ENCODE measurements around the gene MYO3B. TPM values are rescaled to one million over a fixed set of nuclear protein-coding genes. Genes with fewer than 3 reads are reported as not detected.

MYO3B gene
- total RNA-seq, 4 donors from 2014 or later = 0.09 to 9.1 TPM; not detected in 2

- intact Hi-C loops (cut with DNase I; ENCODE audit: low total_unique reads) = no loop called here
- Histone ChIP-seq H3K27me3 (no peaks in the 10 kb centered on the region), H3K27ac (peak overlapping the region; percentile 81 to 86)
Observed at GRCh38 chr2:170500770-170501169, 322.8 kb downstream of the MYO3B start.

DNA sequence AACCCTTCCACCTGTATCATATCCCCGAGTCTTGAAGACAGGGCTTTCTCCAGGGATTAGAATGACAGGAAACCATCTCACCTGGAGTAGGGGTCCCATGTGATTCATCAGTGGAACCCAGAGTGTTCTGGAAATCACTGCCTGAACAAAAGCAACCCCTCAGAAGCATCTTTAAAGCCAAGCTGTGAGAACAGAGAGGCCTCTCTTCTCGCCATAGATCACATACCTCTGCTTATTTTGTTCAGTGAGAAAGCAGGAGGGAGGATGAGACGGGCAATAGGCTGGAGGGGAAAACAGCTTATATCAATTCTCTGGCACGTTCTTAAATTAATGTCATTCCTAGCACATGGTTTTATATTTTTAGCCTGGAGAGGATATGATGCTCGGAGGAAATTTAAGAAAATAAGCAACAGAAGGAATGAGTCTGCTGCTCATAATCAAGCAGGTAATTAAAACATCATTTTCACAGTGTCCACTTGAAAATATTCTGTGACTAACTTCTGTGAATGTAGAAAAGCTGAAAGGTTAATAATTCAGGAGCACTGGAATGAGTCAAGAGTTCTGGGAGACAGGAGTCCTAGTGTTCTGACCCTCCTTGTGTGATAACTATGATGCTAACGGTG is 323.6 kb downstream of the MYO3B start:
- peak overlapping the region; percentile 81 to 86 for H3K27ac ChIP-seq
- no peaks in the 10 kb centered on the region for H3K27me3 ChIP-seq
- DNase-seq = no peak
- no peaks in the 10 kb centered on the region for H3K36me3 ChIP-seq
- intact Hi-C loops (cut with DNase I; ENCODE audit: low total_unique reads) = no loop called here
- no peak overlapping the region for H3K4me3 ChIP-seq
- H3K9me3 ChIP-seq = no peaks in the 10 kb centered on the region
- peaks cover 3 to 5% of the 10 kb centered on the region in 2 donors for H3K4me1 ChIP-seq
- TF ChIP-seq CTCF (IDR thresholded peaks at IDR 0.05) (no peak), POLR2A (IDR thresholded peaks at IDR 0.05) (no peak)

More at GRCh38 chr2:170500770-170501169, 322.8 kb downstream of the MYO3B start:
- no peak for TF ChIP-seq POLR2A (IDR thresholded peaks at IDR 0.05)
- no peak for TF ChIP-seq CTCF (IDR thresholded peaks at IDR 0.05)
- peak in 1 of 2 donors; percentile 71 for DNase-seq
- Histone ChIP-seq H3K4me1 (no peaks in the 10 kb centered on the region), H3K36me3 (no peaks in the 10 kb centered on the region), H3K4me3 (no peak overlapping the region), H3K9me3 (no peaks in the 10 kb centered on the region)

DNA sequence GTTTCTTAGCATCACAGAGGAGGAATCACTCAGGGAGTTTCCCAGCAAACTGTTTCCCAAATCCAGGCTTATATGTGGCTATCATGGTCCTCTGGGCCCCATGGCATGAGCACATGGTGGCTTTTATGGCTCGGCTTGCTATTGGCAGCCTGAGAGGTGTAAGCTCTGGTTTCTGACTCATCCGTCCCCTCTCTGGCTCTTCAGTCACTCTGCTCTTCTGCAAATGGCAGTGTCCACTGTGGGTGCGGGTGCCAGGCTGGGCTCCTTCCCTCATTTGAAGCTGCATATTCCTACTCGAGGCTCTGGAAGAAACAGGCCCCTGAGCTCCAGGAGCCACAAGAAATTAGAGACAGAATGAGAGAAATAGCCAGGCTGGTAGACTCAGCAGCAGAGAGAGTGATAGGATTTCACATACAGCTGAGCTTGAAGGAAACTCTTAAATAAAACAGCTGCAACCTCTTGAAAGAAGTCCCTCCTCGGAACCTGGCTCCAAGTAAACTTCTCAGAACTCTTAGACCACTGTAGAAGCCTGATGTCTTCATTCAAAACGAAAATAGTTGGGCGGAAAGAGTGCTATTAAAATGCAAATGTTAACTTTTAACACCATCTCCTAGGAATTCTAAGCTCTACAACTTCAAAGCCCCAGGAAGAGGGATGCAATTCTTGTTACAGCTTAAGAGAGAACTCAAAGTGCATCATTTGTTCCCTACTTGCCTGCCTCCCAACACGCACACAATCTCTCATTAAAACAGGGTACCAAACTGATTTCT is 324.6 kb downstream of the MYO3B start:
- H3K27me3 ChIP-seq = no peaks in the 10 kb centered on the region
- no peak for DNase-seq
- no peaks in the 10 kb centered on the region for H3K36me3 ChIP-seq
- peaks cover 4 to 5% of the 10 kb centered on the region in 2 donors for H3K4me1 ChIP-seq
- peak overlapping the region; percentile 81 to 86 for H3K27ac ChIP-seq
- TF ChIP-seq POLR2A (IDR thresholded peaks at IDR 0.05) (no peak), CTCF (IDR thresholded peaks at IDR 0.05) (no peak)
- intact Hi-C loops (cut with DNase I; ENCODE audit: low total_unique reads) = no loop called here
- no peaks in the 10 kb centered on the region for H3K9me3 ChIP-seq
- no peak overlapping the region for H3K4me3 ChIP-seq

- TF ChIP-seq CTCF (IDR thresholded peaks at IDR 0.05) (no peak), POLR2A (IDR thresholded peaks at IDR 0.05) (no peak)
- intact Hi-C loops (cut with DNase I; ENCODE audit: low total_unique reads) = no loop called here
- Histone ChIP-seq H3K36me3 (no peaks in the 10 kb centered on the region), H3K4me1 (peaks cover 4 to 5% of the 10 kb centered on the region in 2 donors), H3K9me3 (no peaks in the 10 kb centered on the region), H3K4me3 (no peak overlapping the region), H3K27ac (no peak overlapping the region), H3K27me3 (no peaks in the 10 kb centered on the region)
- DNase-seq = no peak
Observed at GRCh38 chr2:170503563-170503962, 325.6 kb downstream of the MYO3B start.

All from uterus (tissue), 4 donors.